HG03066 (cell line): ENCODE measurements around the gene CCDC190.
"Not testable (repeated sequence)": the region's sequence is repeated elsewhere in the genome, so short reads cannot be mapped to it uniquely, and the experiment has no call there.

Source experiments
- ATAC-seq: cut with Tn5 transposase; IDR thresholded peaks from one replicate; pipeline ENCODE4 v1.9.1; 2021; ENCODE audit warnings: low read depth; ENCODE audit not compliant: unreplicated experiment

CCDC190 gene

GRCh38 chr1:162878000-162878596, 17.1 kb upstream of the CCDC190 start:
- no peak for ATAC-seq

DNA sequence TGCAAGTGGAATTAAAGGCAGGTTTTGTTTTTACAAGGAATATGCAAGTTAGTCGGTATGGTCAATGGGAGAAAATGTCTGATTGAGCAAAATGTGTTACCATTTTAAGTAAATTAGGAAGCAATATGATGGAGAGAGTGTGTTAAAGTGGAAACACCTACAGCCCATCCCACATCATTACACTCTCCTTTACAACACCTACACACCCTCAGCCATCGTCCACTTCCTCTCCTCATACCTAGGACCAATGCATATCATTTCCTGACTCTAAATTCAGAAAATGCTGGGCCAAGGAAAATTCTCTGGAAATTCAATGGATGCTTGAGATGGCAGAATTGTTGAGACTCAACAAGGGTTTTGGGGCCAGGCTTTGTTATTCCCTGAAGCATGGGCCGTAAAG, 16.4 kb upstream of the CCDC190 start:
- no peak for ATAC-seq

GRCh38 chr1:162876751-162877150, 15.8 kb upstream of the CCDC190 start:
- ATAC-seq: no peak

DNA sequence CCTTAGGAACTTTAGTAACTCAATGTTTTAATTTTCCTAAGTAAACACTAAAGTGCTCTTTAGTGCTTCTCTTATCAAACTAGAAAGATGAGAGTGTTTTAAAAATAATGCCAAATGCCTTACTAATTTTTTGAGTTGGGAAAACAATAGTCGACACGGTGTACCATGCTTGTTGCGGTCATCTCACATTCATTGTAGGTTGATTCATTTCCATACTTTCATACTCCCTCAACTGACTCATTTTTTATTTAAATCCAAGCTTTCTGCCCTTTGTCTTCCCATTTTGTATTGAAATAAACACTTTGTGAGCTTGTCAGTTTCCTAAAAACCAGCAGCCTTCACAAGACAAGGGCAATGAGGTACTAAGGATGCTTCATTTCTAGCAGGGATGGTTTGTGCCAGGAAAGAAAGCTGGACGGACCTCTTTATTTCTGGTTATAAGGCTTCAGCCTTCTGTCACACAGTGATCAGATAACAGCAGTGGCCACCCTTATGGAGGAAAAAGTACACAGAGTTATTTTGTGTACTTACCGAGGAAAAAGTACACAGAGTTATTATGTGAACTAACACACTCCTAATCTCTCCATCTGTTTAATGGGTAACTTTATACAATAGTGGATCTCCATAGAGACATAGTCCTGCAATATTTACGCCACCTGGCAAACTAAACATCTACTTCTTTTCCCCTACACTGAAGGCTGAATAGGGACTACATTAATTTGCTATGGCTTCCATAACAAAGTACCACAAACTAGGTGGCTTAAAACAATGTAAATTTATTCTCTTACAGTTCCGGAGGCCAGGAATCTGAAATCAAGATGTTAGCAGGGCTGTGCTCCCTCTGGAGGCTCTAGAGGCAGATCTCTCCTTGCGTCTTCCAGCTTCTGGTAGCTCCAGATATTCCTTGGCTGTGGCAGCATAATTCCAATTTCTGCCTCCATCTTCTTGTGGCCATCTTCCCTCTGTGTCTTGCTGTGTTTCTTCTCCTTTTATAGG, 13.0 kb upstream of the CCDC190 start:
- no peak for ATAC-seq

DNA sequence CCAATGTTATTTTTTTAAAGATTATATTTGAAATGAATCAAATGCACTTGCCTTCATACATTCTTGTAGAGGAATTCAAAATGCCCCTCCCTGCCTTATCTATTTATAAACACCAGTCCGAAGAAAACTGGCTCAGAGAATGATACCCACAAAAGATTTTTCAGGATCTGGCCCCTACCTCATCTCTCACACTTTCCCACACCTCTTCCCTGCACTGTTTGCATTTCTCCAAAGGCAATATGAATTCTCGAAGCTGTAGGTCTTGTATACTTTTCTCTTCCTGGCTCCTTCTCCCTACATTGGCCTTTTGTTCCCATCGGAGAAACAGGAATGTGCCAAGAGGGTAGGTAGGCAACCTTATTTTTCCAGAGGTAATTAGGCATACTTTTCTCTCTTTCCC, 12.0 kb upstream of the CCDC190 start:
- no peak for ATAC-seq

DNA sequence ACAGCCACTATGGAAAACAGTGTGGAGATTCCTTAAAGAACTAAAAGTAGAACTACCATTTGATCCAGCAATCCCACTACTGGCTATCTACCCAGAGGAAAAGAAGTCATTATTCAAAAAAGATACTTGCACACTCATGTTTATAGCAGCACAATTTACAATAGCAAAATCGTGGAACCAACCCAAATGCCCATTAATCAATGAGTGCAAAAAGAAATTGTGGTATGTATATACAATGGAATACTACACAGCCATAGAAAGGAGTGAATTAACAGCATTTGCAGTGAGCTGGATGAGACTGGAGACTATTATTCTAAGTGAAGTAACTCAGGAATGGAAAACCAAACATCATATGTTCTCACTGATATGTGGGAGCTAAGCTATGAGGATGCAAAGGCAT, 10.4 kb upstream of the CCDC190 start:
- ATAC-seq: not testable (repeated sequence)

DNA sequence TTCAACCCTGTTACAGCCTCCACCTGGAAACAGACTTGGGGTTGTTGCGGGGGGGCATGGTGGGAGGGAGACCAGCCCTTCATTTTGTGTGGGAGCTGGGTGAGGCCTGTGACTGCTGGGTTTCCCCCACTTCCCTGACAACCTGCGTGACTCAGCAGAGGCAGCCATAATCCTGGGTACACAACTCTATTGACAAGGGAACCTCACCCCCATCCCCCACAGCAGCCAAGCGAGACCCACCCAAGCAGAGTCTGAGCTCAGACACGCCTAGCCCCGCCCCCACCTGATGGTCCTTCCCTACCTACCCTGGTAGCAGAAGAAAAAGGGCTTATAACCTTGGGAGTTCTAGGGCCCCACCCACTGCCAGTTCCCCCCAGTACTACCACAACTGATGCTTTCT, 8.0 kb upstream of the CCDC190 start:
- no peak for ATAC-seq

GRCh38 chr1:162861625-162862024, 650 bp upstream of the CCDC190 start:
- no peak for ATAC-seq

GRCh38 chr1:162859191-162859590, 1.8 kb downstream of the CCDC190 start:
- no peak for ATAC-seq

GRCh38 chr1:162857850-162858249, 3.1 kb downstream of the CCDC190 start:
- no peak for ATAC-seq

- ATAC-seq: no peak
Observed at GRCh38 chr1:162856260-162856659, 4.7 kb downstream of the CCDC190 start.

DNA sequence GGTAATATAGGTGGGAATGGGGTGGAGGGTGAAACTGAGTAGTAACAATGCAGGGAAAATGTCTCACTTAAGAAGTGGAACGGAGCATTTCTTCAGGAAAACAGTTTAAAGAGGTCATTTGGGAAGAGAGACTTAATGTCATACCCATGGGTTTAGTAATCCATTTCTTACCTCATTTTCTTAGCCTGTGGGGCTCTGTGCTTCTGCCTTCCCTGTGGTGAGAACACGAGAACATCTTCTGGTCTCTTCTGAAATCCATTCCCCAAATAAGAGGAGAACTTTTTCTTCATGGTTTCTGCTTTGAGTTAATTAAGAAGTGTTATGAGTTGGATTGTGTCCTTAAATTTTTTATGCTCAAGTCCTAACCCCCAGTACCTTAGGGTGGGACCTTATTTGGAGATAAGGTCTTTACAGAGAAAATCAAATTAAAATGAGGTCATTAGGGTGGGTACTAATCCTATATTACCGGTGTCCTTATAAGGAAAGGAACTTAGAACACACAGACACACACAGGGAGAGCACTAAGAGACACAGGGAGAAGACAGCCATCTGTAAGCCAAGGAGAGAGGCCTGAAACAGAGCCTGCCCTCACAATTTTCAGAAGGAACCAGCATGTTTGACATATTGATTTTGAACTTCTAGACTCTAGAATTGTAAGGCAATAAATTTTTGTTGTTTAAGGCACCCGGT, 5.4 kb downstream of the CCDC190 start:
- ATAC-seq: no peak

- peak; percentile 68 for ATAC-seq
Observed at GRCh38 chr1:162854245-162854882, 6.6 kb downstream of the CCDC190 start.

DNA sequence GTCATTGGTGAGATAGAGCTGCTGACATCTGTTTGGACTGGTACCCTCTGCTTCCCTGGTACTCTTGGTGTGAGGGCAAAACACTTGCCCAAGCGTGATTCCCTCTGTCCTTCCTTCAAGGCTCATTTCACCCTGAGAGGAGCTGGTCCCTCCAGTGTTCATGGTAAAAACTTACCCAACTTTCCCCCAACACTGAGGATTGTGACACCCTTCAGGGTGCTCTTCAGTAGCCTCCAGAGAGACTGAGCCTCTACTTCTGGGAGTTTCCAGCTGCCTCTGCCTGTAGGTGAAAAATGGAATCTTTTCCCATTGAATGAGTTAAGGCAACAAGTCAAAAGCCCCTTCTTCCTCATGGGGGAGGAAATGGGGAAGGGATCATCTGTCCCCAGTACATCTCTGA, 9.6 kb downstream of the CCDC190 start:
- no peak for ATAC-seq

GRCh38 chr1:162849711-162850110, 11.3 kb downstream of the CCDC190 start:
- no peak for ATAC-seq

DNA sequence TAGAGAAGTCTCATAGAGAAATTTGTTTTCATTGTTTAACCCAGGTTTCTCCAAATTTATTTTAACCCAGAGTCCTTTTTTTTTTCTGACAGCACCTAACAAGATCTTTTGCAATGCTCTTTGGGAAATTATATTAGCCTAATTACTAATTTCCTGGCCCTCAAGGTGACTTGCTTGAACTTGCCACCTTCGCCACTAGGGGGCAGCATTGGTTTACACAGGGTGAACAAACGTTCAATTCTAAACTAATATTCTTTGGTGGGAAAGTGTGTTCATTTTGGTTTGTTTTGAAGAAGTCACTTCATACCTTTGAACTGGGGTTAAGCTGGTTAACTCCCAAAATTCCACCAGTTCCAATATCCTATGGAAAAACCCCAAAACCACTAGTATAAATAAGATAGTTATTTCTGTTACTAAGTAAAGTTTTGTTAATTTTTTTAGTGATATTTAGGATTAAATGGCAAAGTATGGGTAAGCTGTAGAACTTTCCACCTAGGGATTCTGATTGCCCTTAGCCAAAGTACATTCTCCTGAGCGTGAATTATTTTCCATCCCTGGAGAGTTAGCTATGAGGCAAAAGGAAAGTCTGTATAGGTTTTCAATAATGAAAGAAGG, 13.0 kb downstream of the CCDC190 start:
- ATAC-seq: no peak

DNA sequence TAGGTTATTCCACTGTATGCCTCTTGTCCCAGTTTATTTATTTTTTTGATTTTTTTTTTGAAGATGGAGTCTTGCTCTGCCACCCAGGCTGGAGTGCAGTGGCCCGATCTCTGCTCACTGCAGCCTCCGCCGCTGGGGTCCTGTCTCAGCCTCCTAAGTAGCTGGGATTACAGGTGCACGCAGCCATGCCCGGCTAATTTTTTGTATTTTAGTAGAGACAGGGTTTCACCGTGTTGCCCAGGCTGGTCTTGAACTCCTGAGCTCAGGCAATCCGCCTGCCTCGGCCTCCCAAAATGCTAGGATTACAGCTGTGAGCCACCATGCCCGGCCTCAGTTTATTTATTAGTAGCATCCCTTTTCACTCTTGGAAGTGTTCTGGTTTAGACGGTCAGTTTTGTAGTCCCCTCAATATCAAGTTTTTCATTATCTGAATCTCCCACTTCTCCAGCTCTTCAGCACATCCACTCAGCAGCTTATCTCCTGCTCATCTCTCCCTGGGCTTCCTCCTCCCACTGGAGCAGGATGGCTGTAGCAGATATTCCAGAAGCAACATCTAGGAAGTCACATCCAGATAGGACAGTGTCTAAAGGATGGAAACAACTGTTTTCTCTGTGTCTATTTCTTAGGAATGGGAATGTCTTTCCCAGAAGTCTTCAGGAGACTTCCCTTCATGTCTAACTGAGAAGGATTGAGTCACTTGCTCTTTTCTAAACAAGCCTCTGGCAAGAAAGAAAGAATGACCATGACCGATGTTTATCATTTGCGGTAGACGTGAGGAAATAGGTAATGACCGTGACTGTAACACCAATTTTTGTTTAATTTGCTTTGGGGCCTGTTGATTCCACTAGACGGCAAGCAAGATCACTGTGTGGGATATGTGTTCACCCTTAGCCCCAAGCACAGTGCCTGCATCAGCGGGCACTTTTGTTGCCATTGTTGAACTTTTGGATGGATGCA, 14.4 kb downstream of the CCDC190 start:
- ATAC-seq: no peak

DNA sequence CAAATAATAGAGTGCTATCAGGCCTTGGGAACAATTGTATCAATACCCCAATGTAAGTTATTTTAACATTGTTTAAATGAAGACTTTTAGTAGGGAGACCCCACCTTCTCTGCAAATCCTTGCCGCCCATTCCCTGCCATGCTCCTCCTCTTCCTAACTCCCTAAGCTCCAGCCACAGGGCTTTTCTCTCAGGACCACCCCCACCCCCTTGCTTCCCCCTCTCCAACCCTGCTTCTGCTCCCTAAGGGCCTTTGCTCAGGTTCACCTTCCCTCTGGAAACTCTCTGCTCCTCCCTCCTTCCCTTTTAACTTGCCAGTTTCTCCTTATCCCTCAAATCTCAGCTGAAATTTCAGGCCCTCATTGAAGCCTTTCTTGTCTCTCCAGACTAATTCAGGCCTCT, 16.8 kb downstream of the CCDC190 start:
- ATAC-seq: no peak

GRCh38 chr1:162840250-162840839, 20.6 kb downstream of the CCDC190 start:
- no peak for ATAC-seq
